ENCODE results near the gene PINLYP. TPM values are rescaled to one million over a fixed set of nuclear protein-coding genes. Genes with fewer than 3 reads are reported as not detected.
"Not testable (repeated sequence)": the region's sequence is repeated elsewhere in the genome, so short reads cannot be mapped to it uniquely, and the experiment has no call there.

PINLYP gene
- total and polyA plus RNA-seq, 7 donors, result 0.66 to 1.3 (median 0.88) TPM; not detected in 1

DNA sequence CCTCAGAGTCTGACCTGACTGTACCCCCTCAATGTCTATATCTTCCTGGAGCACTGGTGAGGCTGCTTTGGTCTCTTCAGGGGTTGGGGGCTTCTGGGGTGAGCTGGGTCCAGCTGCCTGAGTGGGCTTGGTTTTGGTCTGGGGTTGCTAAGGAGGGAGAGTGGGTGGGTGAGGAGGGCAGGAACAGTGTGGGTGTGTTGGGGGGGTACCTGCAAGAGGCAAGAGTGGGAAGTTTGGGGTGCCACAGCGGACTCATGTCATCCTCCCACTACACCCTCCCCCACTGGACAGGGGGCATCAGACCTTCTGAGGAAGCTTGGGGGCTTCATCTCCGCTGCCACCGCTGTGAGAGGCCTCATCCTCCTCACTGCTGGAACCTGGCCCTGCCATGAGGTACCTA is 29.0 kb upstream of the PINLYP start:
- ATAC-seq, result no peak
- DNase-seq, result no peak
- 97 to 100% (median 100%) methylated on average over 3 of the region's 3 CpGs for WGBS, 3 donors
- H3K9me3 ChIP-seq, result no peaks in the 10 kb centered on the region
- H3K36me3 ChIP-seq (ENCODE audit: insufficient read depth in 1 of 2, low read depth in 1 of 2), result peaks cover 3 to 75% of the 10 kb centered on the region in 2 donors
- H3K27ac ChIP-seq, result no peak overlapping the region
- H3K27me3 ChIP-seq (ENCODE audit: insufficient read depth in 3 of 3, low read length in 2 of 3), result no peaks in the 10 kb centered on the region
- H3K4me1 ChIP-seq, result no peaks in the 10 kb centered on the region
- TF ChIP-seq, protein P1, sequence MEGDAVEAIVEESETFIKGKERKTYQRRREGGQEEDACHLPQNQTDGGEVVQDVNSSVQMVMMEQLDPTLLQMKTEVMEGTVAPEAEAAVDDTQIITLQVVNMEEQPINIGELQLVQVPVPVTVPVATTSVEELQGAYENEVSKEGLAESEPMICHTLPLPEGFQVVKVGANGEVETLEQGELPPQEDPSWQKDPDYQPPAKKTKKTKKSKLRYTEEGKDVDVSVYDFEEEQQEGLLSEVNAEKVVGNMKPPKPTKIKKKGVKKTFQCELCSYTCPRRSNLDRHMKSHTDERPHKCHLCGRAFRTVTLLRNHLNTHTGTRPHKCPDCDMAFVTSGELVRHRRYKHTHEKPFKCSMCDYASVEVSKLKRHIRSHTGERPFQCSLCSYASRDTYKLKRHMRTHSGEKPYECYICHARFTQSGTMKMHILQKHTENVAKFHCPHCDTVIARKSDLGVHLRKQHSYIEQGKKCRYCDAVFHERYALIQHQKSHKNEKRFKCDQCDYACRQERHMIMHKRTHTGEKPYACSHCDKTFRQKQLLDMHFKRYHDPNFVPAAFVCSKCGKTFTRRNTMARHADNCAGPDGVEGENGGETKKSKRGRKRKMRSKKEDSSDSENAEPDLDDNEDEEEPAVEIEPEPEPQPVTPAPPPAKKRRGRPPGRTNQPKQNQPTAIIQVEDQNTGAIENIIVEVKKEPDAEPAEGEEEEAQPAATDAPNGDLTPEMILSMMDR (IDR thresholded peaks at IDR 0.05), result no peak
- intact Hi-C loops (cut with DNase I), result no loop called here
- no peak overlapping the region for H3K4me3 ChIP-seq

DNA sequence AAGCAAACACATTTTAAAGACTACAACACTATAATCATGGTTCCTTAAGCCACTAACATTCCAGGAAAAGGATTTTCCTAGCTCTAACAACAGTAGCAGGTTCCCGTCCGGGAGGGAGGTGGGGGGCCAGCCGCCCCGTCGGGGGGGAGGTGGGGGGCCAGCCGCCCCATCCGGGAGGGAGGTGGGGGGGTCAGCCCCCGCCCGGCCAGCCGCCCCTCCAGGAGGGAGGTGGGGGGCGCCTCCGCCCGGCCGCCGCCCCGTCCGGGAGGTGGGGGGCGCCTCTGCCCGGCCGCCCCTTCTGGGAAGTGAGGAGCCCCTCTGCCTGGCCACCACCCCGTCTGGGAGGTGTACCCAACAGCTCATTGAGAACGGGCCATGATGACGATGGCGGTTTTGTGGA is 27.7 kb upstream of the PINLYP start:
- WGBS, 3 donors, result 67 to 94% (median 85%) methylated on average over 3 to 19 of the region's 24 CpGs
- H3K4me3 ChIP-seq; ATAC-seq; H3K4me1 ChIP-seq; H3K9me3 ChIP-seq; H3K27ac ChIP-seq; DNase-seq; H3K27me3 ChIP-seq (ENCODE audit: insufficient read depth in 3 of 3, low read length in 2 of 3); intact Hi-C loops (cut with DNase I): not testable (repeated sequence)
- H3K36me3 ChIP-seq (ENCODE audit: insufficient read depth in 1 of 2, low read depth in 1 of 2), result peaks cover 3 to 71% of the 10 kb centered on the region in 2 donors

DNA sequence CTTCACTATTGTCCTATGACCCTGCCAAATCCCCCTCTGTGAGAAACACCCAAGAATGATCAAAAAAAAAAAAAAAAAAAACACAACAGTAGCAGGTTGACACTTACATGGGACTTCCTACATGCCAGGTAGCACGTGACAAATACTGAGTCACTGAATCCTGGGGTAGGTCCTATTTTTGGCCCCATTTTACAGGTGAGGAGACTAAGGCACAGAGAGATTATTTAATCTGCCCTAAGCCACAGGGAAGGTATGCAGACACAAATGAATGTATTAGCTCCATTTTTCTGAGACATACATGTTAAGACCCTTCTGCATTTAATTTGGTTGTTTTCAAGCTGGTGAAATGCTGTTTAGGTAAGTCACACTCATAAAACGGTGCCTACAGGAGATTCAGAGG is 26.9 kb upstream of the PINLYP start:
- Histone ChIP-seq H3K4me3 (no peak overlapping the region), H3K27ac (no peak overlapping the region), H3K9me3 (no peaks in the 10 kb centered on the region), H3K36me3 (ENCODE audit: insufficient read depth in 1 of 2, low read depth in 1 of 2) (peaks cover 3 to 73% of the 10 kb centered on the region in 2 donors), H3K4me1 (no peaks in the 10 kb centered on the region), H3K27me3 (ENCODE audit: insufficient read depth in 3 of 3, low read length in 2 of 3) (no peaks in the 10 kb centered on the region)
- no peak for DNase-seq
- intact Hi-C loops (cut with DNase I), result no loop called here
- TF ChIP-seq, protein P1 (IDR thresholded peaks at IDR 0.05), result no peak
- 88 to 93% (median 90%) methylated on average over 2 of the region's 2 CpGs for WGBS, 3 donors
- ATAC-seq, result no peak

DNA sequence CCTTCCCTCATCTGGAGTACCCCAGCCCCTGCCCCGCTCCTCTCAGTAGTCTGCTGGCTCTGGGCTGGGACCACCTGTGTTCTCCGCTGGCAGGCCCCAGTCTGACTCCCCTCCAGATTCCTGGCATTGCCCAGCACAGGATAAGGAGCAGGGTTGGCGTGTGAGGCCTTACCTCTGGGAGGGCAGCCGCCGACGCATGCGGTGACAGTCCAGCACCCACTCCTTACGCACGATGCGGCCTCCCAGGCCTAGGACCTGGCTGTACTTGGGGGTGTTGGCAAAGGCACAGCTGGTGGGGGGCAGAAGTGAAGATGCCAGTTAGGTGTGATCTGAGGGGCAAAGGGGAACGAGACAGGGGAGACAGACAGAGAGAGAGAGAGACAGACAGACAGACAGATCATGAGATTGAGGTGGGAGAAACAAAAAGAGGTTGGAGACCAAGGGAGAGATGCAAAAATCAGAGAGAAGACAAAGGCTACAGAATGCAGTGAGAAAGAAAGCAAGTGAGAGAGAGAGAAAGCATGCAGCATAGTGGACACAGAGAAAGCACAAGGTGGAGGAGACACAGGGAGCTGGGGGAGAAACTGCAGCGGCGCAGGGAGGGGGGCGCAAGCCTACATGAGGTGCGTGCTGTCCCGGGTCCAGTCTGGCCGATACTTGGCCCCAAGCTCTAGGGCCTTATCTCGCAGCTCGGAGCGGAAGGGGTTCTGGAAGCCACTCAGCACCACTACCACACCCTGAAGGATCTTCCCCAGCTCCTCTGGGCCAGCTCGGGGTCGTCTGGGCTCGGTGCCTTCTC is 24.0 kb upstream of the PINLYP start:
- ATAC-seq (no peak), DNase-seq (no peak)
- Histone ChIP-seq H3K27me3 (ENCODE audit: insufficient read depth in 3 of 3, low read length in 2 of 3) (no peaks in the 10 kb centered on the region), H3K9me3 (no peaks in the 10 kb centered on the region), H3K36me3 (ENCODE audit: insufficient read depth in 1 of 2, low read depth in 1 of 2) (peaks cover 6 to 73% of the 10 kb centered on the region in 2 donors), H3K4me3 (no peak overlapping the region), H3K4me1 (no peaks in the 10 kb centered on the region), H3K27ac (no peak overlapping the region)
- TF ChIP-seq, protein P1 (IDR thresholded peaks at IDR 0.05), result no peak
- intact Hi-C loops (cut with DNase I), result loop anchor here in 1 of 2 donors (5.0 kb wide), 1 partner anchor 101 kb away; no protein-coding TSS in a partner anchor
- 93 to 95% (median 93%) methylated on average over 23 of the region's 23 CpGs for WGBS, 3 donors

DNA sequence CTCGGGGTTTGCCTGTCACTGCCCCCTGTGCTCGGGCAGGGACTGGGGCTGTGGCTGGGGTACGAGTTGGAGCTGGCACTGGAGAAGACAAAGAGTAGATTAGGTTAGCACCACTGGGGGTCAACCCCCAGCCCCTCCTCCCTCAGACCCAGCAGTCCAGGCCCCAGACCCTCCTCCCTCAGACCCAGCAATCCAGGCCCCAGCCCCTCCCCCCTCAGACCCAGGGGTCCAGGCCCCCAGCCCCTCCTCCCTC is 23.5 kb upstream of the PINLYP start:
- intact Hi-C loops (cut with DNase I), result loop anchor here in 1 of 2 donors (5.0 kb wide), 1 partner anchor 100 kb away; no protein-coding TSS in a partner anchor
- Histone ChIP-seq H3K27me3 (ENCODE audit: insufficient read depth in 3 of 3, low read length in 2 of 3) (no peaks in the 10 kb centered on the region), H3K36me3 (ENCODE audit: insufficient read depth in 1 of 2, low read depth in 1 of 2) (peaks cover 6 to 74% of the 10 kb centered on the region in 2 donors), H3K4me1 (no peaks in the 10 kb centered on the region), H3K27ac (no peak overlapping the region), H3K4me3 (no peak overlapping the region), H3K9me3 (no peaks in the 10 kb centered on the region)
- TF ChIP-seq, protein P1 (IDR thresholded peaks at IDR 0.05), result no peak
- WGBS, 3 donors, result 84 to 93% (median 87%) methylated on average over 3 of the region's 3 CpGs
- ATAC-seq (no peak), DNase-seq (no peak)
